ENCODE results near the gene HMCN2.

HMCN2 gene

DNA sequence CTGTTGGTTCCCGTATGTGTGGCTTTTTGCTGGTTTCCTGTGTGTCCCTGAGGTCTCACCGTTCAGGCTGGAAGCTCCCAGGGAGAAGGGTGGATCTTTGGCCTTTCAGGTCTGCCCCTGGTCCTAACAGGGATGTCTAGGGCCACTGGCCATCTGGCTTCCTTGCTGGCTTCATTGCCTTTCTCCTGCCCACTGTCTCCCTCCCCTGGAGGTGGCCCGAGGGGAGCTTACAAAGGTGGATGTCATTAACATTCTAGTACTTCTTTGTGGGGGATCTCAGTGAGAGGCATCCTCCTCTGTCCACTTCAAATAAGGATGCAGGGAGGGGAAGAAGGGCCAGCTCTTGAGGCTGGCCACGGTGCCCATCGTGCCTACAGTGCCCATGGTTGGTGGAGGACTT lies 35.2 kb downstream of the HMCN2 start:
- TF ChIP-seq, protein P1, sequence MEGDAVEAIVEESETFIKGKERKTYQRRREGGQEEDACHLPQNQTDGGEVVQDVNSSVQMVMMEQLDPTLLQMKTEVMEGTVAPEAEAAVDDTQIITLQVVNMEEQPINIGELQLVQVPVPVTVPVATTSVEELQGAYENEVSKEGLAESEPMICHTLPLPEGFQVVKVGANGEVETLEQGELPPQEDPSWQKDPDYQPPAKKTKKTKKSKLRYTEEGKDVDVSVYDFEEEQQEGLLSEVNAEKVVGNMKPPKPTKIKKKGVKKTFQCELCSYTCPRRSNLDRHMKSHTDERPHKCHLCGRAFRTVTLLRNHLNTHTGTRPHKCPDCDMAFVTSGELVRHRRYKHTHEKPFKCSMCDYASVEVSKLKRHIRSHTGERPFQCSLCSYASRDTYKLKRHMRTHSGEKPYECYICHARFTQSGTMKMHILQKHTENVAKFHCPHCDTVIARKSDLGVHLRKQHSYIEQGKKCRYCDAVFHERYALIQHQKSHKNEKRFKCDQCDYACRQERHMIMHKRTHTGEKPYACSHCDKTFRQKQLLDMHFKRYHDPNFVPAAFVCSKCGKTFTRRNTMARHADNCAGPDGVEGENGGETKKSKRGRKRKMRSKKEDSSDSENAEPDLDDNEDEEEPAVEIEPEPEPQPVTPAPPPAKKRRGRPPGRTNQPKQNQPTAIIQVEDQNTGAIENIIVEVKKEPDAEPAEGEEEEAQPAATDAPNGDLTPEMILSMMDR (IDR thresholded peaks at IDR 0.05; ENCODE audit: control insufficient read depth, insufficient read depth, low read depth, low read length, missing control alignments), result no peak
- H3K4me3 ChIP-seq (ENCODE audit: control insufficient read depth, low read depth, low read length), result no peak overlapping the region
- no peak for DNase-seq (ENCODE audit: low read depth)

DNA sequence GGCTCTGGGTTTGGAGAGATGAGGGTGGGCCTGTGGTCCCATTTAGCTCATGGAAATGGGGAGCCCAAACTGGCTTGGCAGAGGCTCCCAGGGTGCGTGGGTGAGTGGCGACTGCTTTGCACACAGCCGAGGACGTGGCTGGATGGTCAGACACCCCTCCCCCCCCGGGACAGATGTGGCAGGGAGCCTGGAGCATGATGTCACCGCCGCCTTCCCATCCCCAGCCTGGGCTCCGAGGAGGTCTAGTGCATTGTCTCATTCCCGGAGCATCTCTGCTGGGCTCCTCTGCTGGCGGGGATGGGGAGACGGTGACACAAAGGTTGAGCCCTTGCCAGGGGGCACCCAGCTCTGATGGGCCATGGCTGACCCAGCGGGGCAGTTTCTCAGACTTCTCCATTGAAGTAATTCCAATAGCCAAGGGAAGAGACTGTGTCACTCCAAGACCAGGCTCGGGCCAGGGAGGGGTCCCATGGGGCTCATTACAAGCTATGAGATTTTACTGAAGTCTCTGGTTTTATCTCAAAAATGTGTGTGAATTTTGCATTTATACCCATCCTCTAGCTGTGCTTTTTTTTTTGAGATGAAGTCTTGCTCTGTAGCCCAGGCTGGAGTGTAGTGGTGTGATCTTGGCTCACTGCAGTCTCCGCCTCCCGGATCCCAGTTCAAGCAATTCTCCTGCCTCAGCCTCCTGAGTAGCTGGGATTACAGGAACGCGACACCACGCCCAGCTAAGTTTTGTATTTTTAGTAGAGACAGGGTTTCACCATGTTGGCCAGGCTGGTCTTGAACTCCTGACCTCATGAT lies 36.1 kb downstream of the HMCN2 start:
- TF ChIP-seq, protein P1 (IDR thresholded peaks at IDR 0.05; ENCODE audit: control insufficient read depth, insufficient read depth, low read depth, low read length, missing control alignments), result no peak
- no peak overlapping the region for H3K4me3 ChIP-seq (ENCODE audit: control insufficient read depth, low read depth, low read length)
- DNase-seq (ENCODE audit: low read depth), result peak; percentile 25

DNA sequence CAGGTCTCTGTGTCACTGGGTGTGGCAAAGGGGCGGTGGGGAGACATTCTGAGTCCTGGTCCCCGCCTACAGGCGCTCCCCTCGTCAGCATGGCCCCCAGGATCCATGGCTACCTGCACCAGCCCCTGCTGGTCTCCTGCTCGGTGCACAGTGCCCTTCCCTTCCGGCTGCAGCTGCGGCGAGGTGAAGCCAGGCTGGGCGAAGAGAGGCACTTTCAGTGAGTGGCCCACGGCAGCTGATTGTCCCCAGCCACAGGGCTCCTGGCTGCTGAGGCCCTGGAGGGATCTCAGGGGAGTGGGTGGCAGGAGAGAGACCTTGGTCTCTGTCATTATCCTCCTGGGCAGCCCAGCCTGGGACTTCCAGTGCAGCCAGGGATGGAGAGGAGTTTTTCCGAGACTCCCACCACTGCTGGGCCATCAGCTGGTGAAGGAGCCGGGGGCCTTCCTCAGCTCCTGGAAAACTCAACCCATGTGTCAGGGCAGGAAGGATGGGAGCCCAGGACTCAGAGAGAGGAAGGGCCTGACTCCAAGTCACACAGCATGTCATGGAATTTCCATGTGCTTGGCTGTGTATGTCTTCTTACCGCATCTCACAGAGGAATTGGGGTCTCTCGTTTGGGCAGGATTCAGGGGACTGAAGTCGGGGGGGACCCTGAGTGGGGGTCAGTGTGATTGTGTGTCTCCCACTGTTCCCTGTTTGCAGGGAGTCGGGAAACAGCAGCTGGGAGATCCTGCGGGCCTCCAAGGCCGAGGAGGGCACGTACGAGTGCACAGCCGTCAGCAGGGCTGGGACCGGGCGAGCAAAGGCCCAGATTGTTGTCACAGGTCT lies 37.4 kb downstream of the HMCN2 start:
- DNase-seq (ENCODE audit: low read depth), result no peak
- TF ChIP-seq, protein P1 (IDR thresholded peaks at IDR 0.05; ENCODE audit: control insufficient read depth, insufficient read depth, low read depth, low read length, missing control alignments), result no peak
- no peak overlapping the region for H3K4me3 ChIP-seq (ENCODE audit: control insufficient read depth, low read depth, low read length)

DNA sequence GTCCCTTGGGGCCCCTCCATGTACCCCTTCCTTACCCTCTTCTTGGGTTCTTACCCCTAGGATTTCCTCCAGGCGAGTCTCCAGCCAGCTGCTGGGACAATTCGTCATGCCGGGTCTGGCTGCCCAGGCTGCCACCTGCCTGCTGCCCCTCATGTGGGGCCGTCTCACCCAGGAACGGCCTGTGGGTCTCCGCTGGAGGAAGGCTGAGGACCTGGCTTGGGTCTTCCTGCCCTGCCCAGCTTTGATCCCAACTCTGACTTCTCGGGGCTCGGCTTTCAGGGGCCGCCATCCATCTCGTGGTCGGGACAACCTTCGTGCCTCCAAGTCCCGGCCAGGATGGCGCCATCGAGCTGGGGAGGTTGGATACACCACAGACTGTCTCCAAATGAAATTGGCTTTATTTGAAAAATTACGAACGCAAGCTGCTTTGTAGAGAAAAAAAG lies 38.1 kb downstream of the HMCN2 start:
- DNase-seq (ENCODE audit: low read depth), result no peak
- no peak overlapping the region for H3K4me3 ChIP-seq (ENCODE audit: control insufficient read depth, low read depth, low read length)
- TF ChIP-seq, protein P1 (IDR thresholded peaks at IDR 0.05; ENCODE audit: control insufficient read depth, insufficient read depth, low read depth, low read length, missing control alignments), result no peak

DNA sequence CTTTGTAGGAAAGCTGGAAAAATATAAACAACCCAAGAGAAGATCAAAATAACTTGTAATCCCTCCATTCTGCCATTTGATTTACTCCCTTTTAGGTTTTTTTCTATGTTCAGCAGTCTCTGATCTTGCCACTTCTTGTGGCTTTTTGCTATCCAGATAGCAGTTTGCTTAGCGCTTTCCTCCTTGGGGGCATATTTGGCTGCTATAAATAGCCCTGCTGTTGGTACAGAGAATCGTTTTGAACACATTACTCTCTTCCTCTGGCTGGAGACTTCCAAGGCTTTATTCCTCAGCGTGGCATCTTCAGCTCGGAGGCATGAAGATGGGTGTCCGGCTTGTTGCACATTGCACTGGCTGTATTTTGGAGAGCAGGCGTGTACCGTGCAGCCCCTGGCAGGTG lies 38.6 kb downstream of the HMCN2 start:
- H3K4me3 ChIP-seq (ENCODE audit: control insufficient read depth, low read depth, low read length), result no peak overlapping the region
- TF ChIP-seq, protein P1 (IDR thresholded peaks at IDR 0.05; ENCODE audit: control insufficient read depth, insufficient read depth, low read depth, low read length, missing control alignments), result no peak
- no peak for DNase-seq (ENCODE audit: low read depth)

DNA sequence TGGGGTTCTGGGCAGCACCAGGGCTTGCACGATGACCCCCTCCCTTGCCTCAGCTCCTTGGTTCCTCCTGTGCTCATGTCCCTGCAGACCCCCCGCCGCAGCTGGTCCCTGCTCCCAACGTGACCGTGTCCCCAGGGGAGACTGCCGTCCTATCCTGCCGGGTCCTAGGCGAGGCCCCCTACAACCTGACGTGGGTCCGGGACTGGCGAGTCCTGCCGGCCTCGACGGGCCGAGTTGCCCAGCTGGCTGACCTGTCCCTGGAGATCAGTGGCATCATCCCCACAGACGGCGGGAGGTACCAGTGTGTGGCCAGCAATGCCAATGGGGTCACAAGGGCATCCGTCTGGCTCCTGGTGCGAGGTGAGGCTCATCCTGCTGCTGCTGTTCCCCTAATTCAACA lies 39.1 kb downstream of the HMCN2 start:
- DNase-seq (ENCODE audit: low read depth), result no peak
- TF ChIP-seq, protein P1 (IDR thresholded peaks at IDR 0.05; ENCODE audit: control insufficient read depth, insufficient read depth, low read depth, low read length, missing control alignments), result no peak
- no peak overlapping the region for H3K4me3 ChIP-seq (ENCODE audit: control insufficient read depth, low read depth, low read length)
